Measurements from ENCODE around the gene TMEM69.

DNA sequence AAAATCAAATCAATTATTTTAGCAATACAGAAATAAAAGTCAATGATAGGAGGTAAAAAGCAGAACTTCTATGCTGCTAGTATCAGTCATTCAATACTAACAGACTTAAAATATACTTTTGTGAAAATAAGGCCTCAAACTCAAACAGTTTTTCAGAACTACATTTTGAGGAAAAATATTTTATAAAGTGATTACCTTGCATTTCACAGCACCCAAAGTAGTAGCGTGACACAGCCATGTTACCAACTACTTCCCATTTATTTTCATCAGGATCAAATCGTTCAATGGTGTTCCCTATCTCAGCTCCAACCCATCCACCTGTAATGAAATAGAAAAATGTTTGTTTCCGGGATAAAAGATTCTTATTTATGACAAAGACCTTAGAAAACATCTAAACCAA lies 28.7 kb downstream of the TMEM69 start:
- TF ChIP-seq HDAC2 (IDR thresholded peaks at IDR 0.05) (no peak), POLR2A (IDR thresholded peaks at IDR 0.05; ENCODE audit: low read length) (no peak), CEBPB (IDR thresholded peaks at IDR 0.05) (no peak), NPAS2 (CRISPR knock-in tag; IDR thresholded peaks at IDR 0.05; ENCODE audit: borderline replicate concordance) (no peak), RCOR1 (IDR thresholded peaks at IDR 0.05; ENCODE audit: low read depth, low read length) (no peak), BHLHE40 (IDR thresholded peaks at IDR 0.05; ENCODE audit: low read depth, low read length) (no peak), CHD2 (IDR thresholded peaks at IDR 0.05; ENCODE audit: low read length, partially characterized antibody) (no peak)
- TF ChIP-seq, protein P1, sequence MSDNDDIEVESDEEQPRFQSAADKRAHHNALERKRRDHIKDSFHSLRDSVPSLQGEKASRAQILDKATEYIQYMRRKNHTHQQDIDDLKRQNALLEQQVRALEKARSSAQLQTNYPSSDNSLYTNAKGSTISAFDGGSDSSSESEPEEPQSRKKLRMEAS (IDR thresholded peaks at IDR 0.05) = no peak
- TF ChIP-seq, protein P2, sequence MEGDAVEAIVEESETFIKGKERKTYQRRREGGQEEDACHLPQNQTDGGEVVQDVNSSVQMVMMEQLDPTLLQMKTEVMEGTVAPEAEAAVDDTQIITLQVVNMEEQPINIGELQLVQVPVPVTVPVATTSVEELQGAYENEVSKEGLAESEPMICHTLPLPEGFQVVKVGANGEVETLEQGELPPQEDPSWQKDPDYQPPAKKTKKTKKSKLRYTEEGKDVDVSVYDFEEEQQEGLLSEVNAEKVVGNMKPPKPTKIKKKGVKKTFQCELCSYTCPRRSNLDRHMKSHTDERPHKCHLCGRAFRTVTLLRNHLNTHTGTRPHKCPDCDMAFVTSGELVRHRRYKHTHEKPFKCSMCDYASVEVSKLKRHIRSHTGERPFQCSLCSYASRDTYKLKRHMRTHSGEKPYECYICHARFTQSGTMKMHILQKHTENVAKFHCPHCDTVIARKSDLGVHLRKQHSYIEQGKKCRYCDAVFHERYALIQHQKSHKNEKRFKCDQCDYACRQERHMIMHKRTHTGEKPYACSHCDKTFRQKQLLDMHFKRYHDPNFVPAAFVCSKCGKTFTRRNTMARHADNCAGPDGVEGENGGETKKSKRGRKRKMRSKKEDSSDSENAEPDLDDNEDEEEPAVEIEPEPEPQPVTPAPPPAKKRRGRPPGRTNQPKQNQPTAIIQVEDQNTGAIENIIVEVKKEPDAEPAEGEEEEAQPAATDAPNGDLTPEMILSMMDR (IDR thresholded peaks at IDR 0.05) = no peak

Data from A549 (cell line).